Cardiac fibroblast (primary cell): Measurements from ENCODE around the gene TRPM8.

ENCODE experiments used
- DNase-seq, 2 donors: peaks; one replicate each; pipeline versions ENCODE4 v3.0.0 to v3.0.0-alpha.2; 2010; ENCODE audit warnings: low read depth in 2 of 2
- H3K4me3 ChIP-seq, 2 donors: replicated peaks in 1 of 2; 1 replicate in 1 of 2; 2 replicates in 1 of 2; pipeline ENCODE4 v1.5.1; 2011; ENCODE audit warnings: low read depth in 2 of 2, low read length in 2 of 2, mild to moderate bottlenecking in 2 of 2, moderate library complexity in 1 of 2
- TF ChIP-seq, protein P1 (sequence below): IDR thresholded peaks from one replicate; pipeline ENCODE4 v1.5.1; 2011; ENCODE audit warnings: low read depth, mild to moderate bottlenecking, low read length, inconsistent platforms

TRPM8 gene

DNA sequence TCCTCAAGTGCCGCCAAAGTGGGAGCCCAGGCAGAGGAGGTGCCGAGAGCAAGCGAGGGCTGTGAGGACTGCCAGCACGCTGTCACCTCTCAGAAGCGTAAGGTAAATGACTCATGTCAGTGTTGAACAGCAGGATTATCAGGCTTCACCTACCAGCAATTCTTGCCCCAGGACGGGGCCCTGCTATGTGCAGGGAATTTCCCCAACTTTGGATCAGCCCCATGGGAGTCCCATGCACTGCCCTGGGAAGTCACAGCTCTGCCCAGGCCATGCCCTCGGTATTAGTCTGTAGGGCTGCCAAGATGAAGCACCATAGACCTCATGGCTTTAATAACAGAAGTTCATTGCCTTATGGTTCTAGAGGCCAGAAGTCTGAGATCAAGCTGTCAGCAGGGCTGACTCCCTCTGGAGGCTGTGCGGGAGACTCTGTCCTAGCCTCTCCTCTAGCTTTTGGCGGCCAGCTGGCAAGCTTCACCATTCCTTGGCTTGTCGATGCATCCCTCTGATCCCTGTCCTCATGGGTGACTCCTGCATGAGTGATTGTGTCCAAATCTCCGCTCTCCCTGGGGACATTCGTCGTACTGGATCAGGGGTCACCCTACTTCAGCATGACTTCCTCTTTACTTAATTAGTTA, 55.9 kb downstream of the TRPM8 start:
- TF ChIP-seq, protein P1, sequence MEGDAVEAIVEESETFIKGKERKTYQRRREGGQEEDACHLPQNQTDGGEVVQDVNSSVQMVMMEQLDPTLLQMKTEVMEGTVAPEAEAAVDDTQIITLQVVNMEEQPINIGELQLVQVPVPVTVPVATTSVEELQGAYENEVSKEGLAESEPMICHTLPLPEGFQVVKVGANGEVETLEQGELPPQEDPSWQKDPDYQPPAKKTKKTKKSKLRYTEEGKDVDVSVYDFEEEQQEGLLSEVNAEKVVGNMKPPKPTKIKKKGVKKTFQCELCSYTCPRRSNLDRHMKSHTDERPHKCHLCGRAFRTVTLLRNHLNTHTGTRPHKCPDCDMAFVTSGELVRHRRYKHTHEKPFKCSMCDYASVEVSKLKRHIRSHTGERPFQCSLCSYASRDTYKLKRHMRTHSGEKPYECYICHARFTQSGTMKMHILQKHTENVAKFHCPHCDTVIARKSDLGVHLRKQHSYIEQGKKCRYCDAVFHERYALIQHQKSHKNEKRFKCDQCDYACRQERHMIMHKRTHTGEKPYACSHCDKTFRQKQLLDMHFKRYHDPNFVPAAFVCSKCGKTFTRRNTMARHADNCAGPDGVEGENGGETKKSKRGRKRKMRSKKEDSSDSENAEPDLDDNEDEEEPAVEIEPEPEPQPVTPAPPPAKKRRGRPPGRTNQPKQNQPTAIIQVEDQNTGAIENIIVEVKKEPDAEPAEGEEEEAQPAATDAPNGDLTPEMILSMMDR, result no peak
- H3K4me3 ChIP-seq, result no peak overlapping the region
- DNase-seq, result no peak

DNA sequence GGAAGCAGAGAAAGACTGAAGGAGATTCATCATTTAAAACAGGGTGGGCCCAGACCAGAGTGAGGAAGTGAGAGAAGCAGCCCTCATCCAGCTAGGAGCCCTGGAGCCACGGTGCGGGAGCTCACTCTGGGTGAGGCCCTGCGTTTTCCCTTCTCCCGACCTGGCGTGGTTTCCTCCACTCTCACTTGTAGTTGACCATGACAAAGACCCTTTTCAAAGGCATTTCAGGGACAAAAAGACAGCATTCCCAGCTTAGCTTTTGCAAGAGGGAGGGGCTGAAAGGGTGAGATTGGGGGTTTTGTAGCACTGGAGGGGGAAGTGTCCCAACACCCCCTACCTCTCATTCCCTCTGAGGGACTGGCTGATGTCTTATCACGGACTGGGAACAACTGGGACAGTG, 56.6 kb downstream of the TRPM8 start:
- DNase-seq, result no peak
- TF ChIP-seq, protein P1, result no peak
- H3K4me3 ChIP-seq, result no peak overlapping the region

DNA sequence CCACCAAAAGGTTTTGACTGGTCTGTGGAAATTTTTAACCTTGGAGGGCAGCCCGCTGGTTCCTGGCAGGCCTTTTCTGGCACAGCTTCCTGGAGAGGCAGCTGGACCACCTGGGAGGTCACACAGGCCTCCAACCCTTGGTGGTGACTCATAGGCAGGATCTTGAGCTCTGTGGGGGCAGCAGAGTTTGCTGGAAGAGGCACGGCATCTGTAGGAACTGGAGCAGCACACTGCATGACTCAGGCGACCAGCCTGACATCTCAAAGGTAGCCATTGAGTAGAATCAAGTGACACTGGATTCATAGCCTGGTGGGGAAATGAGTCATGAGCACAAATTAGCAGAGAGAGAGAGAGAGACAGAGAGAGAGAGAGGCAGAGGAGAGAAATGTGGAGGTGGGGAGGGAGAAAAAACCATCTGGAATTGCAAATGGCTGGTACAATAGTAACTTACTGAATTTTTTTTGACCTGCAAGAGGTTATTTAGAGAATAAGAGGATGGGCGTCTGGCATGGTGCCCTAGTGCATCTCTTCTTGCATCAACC, 57.4 kb downstream of the TRPM8 start:
- peak; percentile 86 to 95 for DNase-seq
- TF ChIP-seq, protein P1, result peak; percentile 5
- H3K4me3 ChIP-seq, result no peak overlapping the region

DNA sequence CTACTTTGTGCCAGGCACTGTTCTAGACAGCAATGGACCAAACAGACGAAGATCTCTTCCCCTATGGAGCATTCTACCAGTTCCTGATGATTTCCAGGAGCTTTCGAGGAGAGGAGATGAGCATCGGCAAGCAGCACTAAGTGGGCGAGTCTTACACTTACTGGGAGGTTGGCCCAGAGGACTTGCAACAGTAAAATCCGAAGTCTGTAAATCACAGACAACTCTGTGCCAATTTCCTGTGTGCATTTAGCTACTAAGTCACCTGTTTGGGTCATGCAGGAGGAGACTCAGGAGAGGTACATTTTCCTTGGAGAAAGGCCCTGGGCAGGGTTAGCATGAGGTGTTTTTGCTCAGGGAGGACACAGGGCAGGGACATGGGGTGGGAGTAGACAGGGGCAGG, 58.9 kb downstream of the TRPM8 start:
- TF ChIP-seq, protein P1, result no peak
- no peak overlapping the region for H3K4me3 ChIP-seq
- DNase-seq, result no peak

DNA sequence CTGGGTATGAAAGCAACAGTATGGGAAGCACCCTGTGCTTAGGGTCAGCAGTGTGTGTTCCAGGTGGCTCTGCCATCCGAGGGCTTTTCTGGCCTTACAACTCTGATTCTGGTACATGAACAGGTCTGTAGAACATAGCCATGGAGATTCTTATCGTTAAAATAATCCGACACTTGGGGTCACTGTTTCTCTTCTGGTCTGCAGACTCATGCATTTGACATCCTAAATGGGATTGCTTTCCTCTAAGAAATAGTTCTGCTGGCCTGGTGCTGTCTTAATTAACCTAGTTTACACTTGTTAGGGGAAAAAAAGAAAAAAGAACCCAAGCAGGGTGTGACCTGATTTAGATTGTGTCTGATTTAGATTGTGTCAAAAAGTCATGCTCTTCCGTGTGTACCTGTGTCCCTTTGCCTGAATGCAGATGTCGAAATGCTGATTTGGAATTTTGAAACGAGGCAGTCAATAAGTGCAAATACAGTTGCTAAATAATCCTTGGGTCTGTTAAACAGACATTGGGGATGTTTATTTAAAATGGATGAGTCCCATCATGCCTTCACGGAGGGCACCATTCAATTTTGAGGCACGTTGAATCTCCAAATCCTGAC, 59.6 kb downstream of the TRPM8 start:
- peak; percentile 65 to 85 for DNase-seq
- H3K4me3 ChIP-seq, result no peak overlapping the region

DNA sequence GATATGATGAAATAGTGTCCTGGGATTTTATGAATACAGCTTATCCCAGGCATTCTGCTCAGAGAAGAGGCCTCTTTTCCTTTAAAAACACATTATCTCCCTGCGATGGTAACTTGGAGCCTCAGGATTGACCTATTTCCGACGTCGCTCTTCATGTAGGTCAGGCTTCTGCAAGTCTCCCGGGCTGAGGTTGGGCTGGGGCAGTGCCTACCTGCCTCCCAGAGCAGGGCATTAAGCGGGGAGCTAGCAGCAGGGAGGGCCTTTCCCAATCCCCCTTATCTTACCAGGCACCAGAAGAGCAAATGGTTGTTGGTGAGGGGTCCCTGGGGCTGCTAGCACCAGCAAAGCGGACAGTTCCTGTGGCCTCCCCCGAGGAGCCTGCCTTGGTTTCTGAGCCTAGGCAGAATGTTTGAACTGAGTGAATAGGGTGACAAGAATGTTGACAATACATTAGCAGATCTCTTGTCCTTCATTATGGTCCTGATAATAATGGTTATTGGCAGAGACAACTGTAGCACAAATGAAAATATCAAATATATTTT, 60.2 kb downstream of the TRPM8 start:
- TF ChIP-seq, protein P1, result no peak
- no peak for DNase-seq
- H3K4me3 ChIP-seq, result no peak overlapping the region

More for the DNA sequence above, 59.6 kb downstream of the TRPM8 start:
- TF ChIP-seq, protein P1, result peak; percentile 44
